Muscle of leg (tissue), 11 donors: ENCODE data around the gene ARHGAP21. TPM values are rescaled to one million over a fixed set of nuclear protein-coding genes. Genes with fewer than 3 reads are reported as not detected.

Experiments
- DNase-seq: peaks from one replicate; pipeline ENCODE4 v3.0.0; 2013
- H3K27ac ChIP-seq: one replicate; pipeline ENCODE4 v1.5.1; 2013; ENCODE audit warnings: mild to moderate bottlenecking, low read length, control low read depth
- H3K27me3 ChIP-seq: one replicate; pipeline ENCODE4 v1.6.1; 2013; ENCODE audit warnings: low read length; ENCODE audit not compliant: control insufficient read depth, insufficient read depth
- H3K36me3 ChIP-seq: one replicate; pipeline ENCODE4 v1.6.1; 2013; ENCODE audit warnings: low read length; ENCODE audit not compliant: control insufficient read depth, insufficient read depth
- H3K4me1 ChIP-seq: one replicate; pipeline ENCODE4 v1.6.1; 2013; ENCODE audit warnings: low read length; ENCODE audit not compliant: control insufficient read depth, insufficient read depth
- H3K4me3 ChIP-seq: one replicate; pipeline ENCODE4 v1.5.1; 2013; ENCODE audit warnings: low read length, control low read depth
- H3K9me3 ChIP-seq: replicated peaks from 2 replicates; pipeline ENCODE4 v1.6.1; 2013; ENCODE audit warnings: low read depth, low read length; ENCODE audit not compliant: control insufficient read depth
- WGBS: methylation state at CpG from one replicate; pipeline ENCODE4 v1.1.5; 2013; ENCODE audit warnings: missing lambda C conversion rate; ENCODE audit not compliant: insufficient coverage; 5-methylcytosine and 5-hydroxymethylcytosine counted together
- polyA plus RNA-seq, 8 donors: library from polyadenylated mRNA; unstranded; fragments of 120-200 nt; gene quantifications; one replicate each; pipeline versions ENCODE4 v1.2.1 to v1.2.3, GENCODE V29; 2013; ENCODE audit warnings: inconsistent platforms in 1 of 8, low replicate concordance in 1 of 8; ENCODE audit not compliant: insufficient read length in 8 of 8, insufficient read depth in 1 of 8
- total RNA-seq: library from RNA; stranded (reverse); fragments of 120-200 nt; gene quantifications from one replicate; pipeline ENCODE4 v1.2.4, GENCODE V29; 2013

ARHGAP21 gene
- total and polyA plus RNA-seq, 9 donors: 55.0 to 84.8 (median 63.5) TPM

DNA sequence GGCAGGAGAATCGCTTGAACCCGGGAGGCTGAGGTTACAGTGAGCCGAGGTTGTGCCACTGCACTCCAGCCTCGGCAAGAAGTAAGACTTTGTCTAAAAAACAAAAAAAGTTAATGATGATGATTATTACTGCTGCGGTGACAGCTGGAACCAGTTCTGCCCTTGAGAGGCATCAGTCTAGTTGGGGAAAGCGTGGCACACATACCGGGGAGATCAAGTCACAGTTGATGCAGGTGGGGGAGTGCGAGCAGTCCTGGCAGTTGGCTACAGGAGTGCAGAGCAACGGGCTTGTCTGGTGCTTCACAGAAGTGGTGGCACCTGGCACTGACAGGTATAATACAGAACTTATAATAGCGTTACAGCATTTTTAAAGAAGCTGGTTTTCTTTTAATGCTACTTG is 173.0 kb downstream of the ARHGAP21 start:
- no peak for DNase-seq
- no peak overlapping the region for H3K4me3 ChIP-seq
- no peaks in the 10 kb centered on the region for H3K9me3 ChIP-seq
- H3K27ac ChIP-seq: no peak overlapping the region
- peaks cover 4% of the 10 kb centered on the region for H3K36me3 ChIP-seq
- H3K4me1 ChIP-seq: peaks cover 2% of the 10 kb centered on the region
- H3K27me3 ChIP-seq: no peaks in the 10 kb centered on the region
- WGBS: 92% methylated on average over 9 of the region's 10 CpGs

DNA sequence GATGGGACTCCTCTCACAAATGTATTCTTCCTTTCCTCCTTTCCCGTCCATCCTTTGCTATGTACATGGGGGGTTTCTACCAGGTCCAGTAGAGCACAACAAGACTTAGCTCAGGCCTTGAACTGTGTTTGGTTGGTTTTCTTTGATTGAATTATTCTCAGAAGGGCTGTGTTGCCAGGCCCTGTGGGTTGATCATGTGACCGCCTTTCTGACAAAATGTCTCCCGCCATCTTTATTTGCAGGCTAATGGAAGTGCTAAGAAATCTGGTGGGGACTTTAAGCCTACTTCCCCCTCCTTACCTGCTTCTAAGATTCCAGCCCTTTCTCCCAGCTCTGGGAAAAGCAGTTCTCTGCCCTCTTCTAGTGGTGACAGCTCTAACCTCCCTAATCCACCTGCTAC is 178.1 kb downstream of the ARHGAP21 start:
- no peak overlapping the region for H3K27ac ChIP-seq
- H3K4me1 ChIP-seq: no peaks in the 10 kb centered on the region
- 100% methylated on average over 1 of the region's 3 CpGs for WGBS
- no peak overlapping the region for H3K4me3 ChIP-seq
- no peaks in the 10 kb centered on the region for H3K27me3 ChIP-seq
- peaks cover 40% of the 10 kb centered on the region for H3K36me3 ChIP-seq
- DNase-seq: no peak
- H3K9me3 ChIP-seq: no peaks in the 10 kb centered on the region

DNA sequence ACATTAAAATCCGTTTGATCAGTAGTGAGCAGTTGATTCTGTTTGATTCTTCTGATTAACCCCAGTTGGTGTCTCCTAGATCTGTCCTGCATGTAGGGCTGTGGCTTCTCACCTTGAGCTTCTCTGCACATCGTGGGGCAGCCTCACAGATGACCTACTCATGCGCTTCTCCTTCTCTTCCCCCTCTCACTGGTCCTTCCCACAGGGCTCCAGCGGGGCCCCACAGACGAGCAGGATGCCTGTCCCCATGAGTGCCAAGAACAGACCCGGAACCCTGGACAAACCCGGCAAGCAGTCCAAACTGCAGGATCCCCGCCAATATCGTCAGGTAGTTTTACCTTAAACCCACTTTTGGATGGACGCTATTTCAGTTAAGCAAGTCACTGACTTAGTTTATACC is 178.9 kb downstream of the ARHGAP21 start:
- no peak for DNase-seq
- Histone ChIP-seq H3K4me3 (no peak overlapping the region), H3K27ac (no peak overlapping the region), H3K36me3 (peaks cover 43% of the 10 kb centered on the region), H3K27me3 (no peaks in the 10 kb centered on the region), H3K9me3 (no peaks in the 10 kb centered on the region), H3K4me1 (no peaks in the 10 kb centered on the region)
- WGBS: 88% methylated on average over 6 of the region's 10 CpGs

DNA sequence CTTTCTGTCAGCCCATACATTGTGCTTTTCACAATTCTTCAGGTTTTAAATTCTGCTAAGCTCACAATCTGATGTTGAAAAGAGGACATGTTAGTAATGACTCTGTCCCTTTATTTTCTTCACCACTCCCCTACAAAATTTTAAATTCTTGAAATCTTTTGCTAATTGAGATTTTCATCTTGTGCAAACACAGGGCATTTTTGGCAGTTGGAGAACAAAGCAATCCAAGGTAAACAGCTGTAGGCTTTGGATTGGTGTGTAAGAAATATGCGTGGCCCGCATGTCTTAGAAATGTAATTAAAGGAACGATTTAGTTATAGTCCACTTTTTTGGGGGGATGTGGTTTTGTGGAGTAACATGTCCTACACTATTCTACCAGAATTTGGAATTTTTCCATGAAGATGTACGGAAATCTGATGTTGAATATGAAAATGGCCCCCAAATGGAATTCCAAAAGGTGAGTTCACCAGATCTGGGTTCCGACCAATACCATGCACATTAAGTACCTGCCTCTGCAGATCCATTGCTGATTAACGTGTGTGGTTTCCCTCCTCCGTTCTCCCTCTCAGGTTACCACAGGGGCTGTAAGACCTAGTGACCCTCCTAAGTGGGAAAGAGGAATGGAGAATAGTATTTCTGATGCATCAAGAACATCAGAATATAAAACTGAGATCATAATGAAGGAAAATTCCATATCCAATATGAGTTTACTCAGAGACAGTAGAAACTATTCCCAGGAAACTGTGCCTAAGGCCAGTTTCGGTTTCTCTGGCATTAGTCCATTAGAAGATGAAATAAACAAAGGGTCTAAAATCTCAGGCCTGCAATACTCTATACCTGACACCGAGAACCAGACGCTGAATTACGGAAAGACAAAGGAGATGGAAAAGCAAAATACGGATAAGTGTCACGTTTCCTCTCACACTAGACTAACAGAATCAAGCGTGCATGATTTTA is 181.1 kb downstream of the ARHGAP21 start:
- 90% methylated on average over 2 of the region's 14 CpGs for WGBS
- Histone ChIP-seq H3K36me3 (peaks cover 50% of the 10 kb centered on the region), H3K9me3 (no peaks in the 10 kb centered on the region), H3K4me3 (no peak overlapping the region), H3K27me3 (no peaks in the 10 kb centered on the region), H3K27ac (no peak overlapping the region), H3K4me1 (no peaks in the 10 kb centered on the region)
- DNase-seq: no peak

DNA sequence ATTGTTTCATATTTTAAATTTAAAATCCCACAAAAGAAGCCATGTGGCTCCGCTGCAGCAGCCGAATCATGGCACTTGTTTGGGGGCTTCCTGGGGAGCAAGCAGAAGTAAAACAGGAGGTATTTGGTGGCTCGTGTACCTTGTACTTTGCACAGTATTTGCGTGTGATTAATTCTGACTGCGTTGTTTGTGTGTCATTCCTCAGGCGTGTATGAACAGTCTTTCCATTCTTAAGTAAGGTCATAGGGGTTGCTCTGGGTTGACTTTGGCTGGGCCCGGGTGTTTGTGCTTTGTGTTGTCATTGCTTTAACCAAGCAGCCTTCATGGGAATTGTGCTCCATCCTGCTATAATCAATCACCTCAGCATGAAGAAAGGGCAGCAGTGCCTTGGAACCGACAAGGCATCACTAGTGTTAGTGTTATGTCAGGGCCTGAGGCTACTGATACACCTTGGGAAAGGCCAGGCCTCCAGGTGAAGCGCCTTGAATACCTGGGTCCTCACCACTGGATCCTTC is 182.4 kb downstream of the ARHGAP21 start:
- 93% methylated on average over 4 of the region's 9 CpGs for WGBS
- H3K4me1 ChIP-seq: no peaks in the 10 kb centered on the region

DNA sequence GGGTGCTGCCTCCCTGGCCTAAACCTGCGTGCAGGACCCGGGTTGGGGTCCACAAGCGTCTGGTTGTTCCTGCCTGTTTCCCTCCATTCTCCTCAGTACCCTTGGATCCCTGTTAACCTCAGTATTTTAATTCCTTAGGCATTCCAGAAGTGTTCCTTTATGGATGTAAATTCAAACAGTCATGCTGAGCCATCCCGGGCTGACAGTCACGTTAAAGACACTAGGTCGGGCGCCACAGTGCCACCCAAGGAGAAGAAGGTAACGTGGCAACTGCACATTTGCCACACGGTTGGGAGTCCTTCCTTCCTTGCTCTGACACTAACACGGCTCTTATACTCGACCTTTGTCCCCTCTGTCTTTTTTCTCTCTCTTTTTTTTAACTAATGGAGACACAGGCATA is 187.1 kb downstream of the ARHGAP21 start:
- 91% methylated on average over 7 of the region's 11 CpGs for WGBS
- H3K36me3 ChIP-seq: peaks cover 52% of the 10 kb centered on the region

More for the DNA sequence above, 182.4 kb downstream of the ARHGAP21 start:
- no peak overlapping the region for H3K27ac ChIP-seq
- H3K9me3 ChIP-seq: no peaks in the 10 kb centered on the region
- no peak for DNase-seq
- H3K27me3 ChIP-seq: no peaks in the 10 kb centered on the region
- H3K36me3 ChIP-seq: peaks cover 56% of the 10 kb centered on the region
- H3K4me3 ChIP-seq: no peak overlapping the region

DNA sequence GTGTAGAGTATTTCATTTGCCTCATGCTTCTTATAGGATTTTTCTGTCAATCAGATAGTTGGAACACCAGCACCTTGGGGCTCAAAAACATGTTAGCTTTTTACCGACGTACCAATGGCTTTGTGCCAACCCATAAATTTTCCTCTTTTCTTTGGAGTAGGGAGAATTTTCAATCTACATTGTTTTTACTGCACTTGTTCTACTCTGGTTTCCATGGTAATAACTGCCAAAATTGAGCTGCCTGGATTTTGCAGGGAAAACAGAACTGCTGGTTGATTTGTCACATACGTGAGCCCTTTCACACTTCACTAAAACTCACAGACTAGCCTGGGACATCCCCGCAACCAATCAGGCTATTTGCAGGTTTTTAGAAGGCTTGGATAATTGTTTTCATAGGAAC is 189.7 kb downstream of the ARHGAP21 start:
- Histone ChIP-seq H3K27ac (no peak overlapping the region), H3K9me3 (no peaks in the 10 kb centered on the region), H3K4me1 (no peaks in the 10 kb centered on the region), H3K4me3 (no peak overlapping the region), H3K27me3 (no peaks in the 10 kb centered on the region), H3K36me3 (peaks cover 51% of the 10 kb centered on the region)
- DNase-seq: no peak
- no CpG with 5 or more reads among the region's 4 CpGs for WGBS

More for the DNA sequence above, 187.1 kb downstream of the ARHGAP21 start:
- no peak overlapping the region for H3K4me3 ChIP-seq
- no peak overlapping the region for H3K27ac ChIP-seq
- no peak for DNase-seq
- no peaks in the 10 kb centered on the region for H3K27me3 ChIP-seq
- H3K9me3 ChIP-seq: no peaks in the 10 kb centered on the region
- no peaks in the 10 kb centered on the region for H3K4me1 ChIP-seq

Other genes with a start within 250 kb of the ARHGAP21 start
- gene PRTFDC1, start 228.7 kb upstream of the ARHGAP21 start, total RNA-seq: 14.0 TPM
- gene PRTFDC1, start 228.7 kb upstream of the ARHGAP21 start, polyA plus RNA-seq: 10 to 100 TPM; 12.6 to 21.6 (median 16.9) TPM